ENCODE data around the gene HCFC1. TPM values are rescaled to one million over a fixed set of nuclear protein-coding genes. Genes with fewer than 3 reads are reported as not detected.

The HCFC1 gene
- total and polyA plus RNA-seq, 9 of the 15 experiments (the other 6 are each of a cell fraction or from before 2014, with no cell fraction given): 2.8 to 133 (median 17.1) TPM

GRCh38 chrX:154008521-154008920, 36.9 kb upstream of the HCFC1 start (continued):
- TF ChIP-seq ETS2 (tag; IDR thresholded peaks at IDR 0.05; ENCODE audit: borderline replicate concordance, poor library complexity, severe bottlenecking): no peak

- no peak overlapping the region for H3K4me2 ChIP-seq (ENCODE audit: insufficient read depth, low read length)
- ATAC-seq (no peak), FAIRE-seq (no peak), DNase-seq (ENCODE audit: extremely low read depth in 1 of 4, low spot score in 3 of 4) (no peak)
- CTCF ChIA-PET (ENCODE audit: low intra/inter-chr PET ratio): interaction anchor here (0.9 kb wide), 1 partner anchor 17 kb away, joined by 3 read pairs; no protein-coding TSS in a partner anchor
- no peaks in the 10 kb centered on the region for H4K20me1 ChIP-seq (replicated peaks; ENCODE audit: control insufficient read depth, insufficient read depth, low read length)
- peaks cover 7 to 24% of the 10 kb centered on the region in 2 experiments; a peak in 4 of 5 replicates for H3K4me1 ChIP-seq (replicated peaks in 1 of 2; ENCODE audit: control insufficient read depth in 2 of 2, insufficient read depth in 2 of 2, low read length in 2 of 2)
- no peaks in the 10 kb centered on the region for H3K9me1 ChIP-seq (ENCODE audit: control insufficient read depth, insufficient read depth, low read length)
- H3K79me2 ChIP-seq (ENCODE audit: control insufficient read depth, insufficient read depth, low read length): no peaks in the 10 kb centered on the region
- H3K4me3 ChIP-seq: no peak overlapping the region
- H3K27me3 ChIP-seq (ENCODE audit: control insufficient read depth in 2 of 2, insufficient read depth in 2 of 2, low read length in 2 of 2): no peaks in the 10 kb centered on the region
- peak; percentile 47; the same call in 1 of the 2 replicates for TF ChIP-seq RBFOX2 (IDR thresholded peaks at IDR 0.05; ENCODE audit: low read depth, low read length)
- no peak for TF ChIP-seq ZNF174 (CRISPR knock-in tag; IDR thresholded peaks at IDR 0.05)
- peak; percentile 67 for TF ChIP-seq POLR2G (IDR thresholded peaks at IDR 0.05; ENCODE audit: low read depth, low read length)
- in situ Hi-C loops (cut with MboI) (no loop called here), intact Hi-C loops (cut with micrococcal nuclease) (no loop called here)
- H3K36me3 ChIP-seq (ENCODE audit: control insufficient read depth, insufficient read depth, low read length): peaks cover 45% of the 10 kb centered on the region; the same call in 2 of the 3 replicates
- BruUV-seq (replicated peaks): no TSS peak
- POLR2A ChIA-PET: interaction anchor here (0.9 to 1.4 kb wide), 3 partner anchors 12 to 36 kb away, joined by 3 to 4 read pairs (median 4); no protein-coding TSS in a partner anchor
- no peaks in the 10 kb centered on the region for H3K9me3 ChIP-seq (replicated peaks; ENCODE audit: control insufficient read depth, insufficient read depth, low read depth, low read length)
- 93% methylated on average over 15 of the region's 20 CpGs for WGBS (ENCODE audit: insufficient coverage, low coverage, missing lambda C conversion rate)
- no peak overlapping the region for H3K27ac ChIP-seq (ENCODE audit: extremely low read depth, low read depth, low read length)
- no peak overlapping the region for H2AFZ ChIP-seq (ENCODE audit: low read depth, low read length)
- 0 out of 4 replicates have a peak overlapping the region, but pooled peaks of 1 of the 2 experiments have one; percentile 19 for H3K9ac ChIP-seq (ENCODE audit: insufficient read depth in 1 of 2, low read depth in 2 of 2, low read length in 2 of 2)
Measured at GRCh38 chrX:154006947-154007346, 35.3 kb upstream of the HCFC1 start.
